ENCODE measurements around the gene CNBP. TPM values are rescaled to one million over a fixed set of nuclear protein-coding genes. Genes with fewer than 3 reads are reported as not detected.

CNBP gene
- total and polyA plus RNA-seq, 10 of the 15 experiments (the other 5 are each of a cell fraction or from before 2014, with no cell fraction given) = 300 to 719 (median 439) TPM

DNA sequence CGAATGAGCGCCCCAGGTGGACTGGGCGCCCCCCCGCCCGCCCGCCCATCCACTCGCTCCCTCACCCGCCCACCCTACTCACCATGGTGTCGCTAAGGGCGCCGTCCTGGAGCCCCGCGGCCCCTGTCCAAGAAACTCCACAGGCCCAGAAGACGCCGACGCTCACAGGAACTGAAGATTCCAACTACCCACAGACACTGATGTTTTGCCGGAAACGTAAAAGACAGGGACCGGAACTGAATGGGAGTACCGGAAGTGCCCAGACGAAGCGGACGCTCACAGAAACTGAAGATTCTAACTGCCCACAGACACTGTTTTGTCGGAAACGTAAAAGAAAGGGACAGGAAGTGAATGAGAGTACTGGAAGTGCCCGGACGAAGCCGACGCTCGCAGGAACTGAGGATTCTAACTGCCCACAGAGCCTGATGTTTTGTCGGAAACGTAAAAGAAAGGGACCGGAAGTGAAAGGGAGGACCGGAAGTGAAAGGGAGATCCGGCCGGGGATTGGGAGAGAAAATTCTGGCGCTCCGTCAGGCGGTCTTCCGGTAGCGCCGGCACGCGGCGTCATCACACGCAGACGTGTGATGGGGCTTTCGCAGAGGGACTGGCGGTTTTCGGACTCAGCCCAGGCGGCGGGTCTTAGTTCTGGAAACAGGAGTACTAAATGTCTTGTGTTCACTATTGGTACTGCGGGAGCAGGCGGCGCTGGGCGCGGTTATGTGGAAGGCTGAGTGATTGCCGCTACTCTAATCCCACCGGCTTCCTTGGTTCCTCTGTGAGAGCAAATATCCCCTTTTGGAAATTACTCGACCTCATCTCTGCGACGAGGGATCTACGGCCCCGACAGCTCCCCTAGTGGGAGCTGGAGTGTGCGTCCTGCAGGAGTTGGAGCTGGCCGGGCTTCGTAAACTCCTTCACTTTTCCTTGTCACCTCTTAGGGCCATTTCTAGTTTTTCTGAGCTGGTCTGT, 22.5 kb downstream of the CNBP start, which contains the start of gene ISY1 (continued):
- TF ChIP-seq USF1 (IDR thresholded peaks at IDR 0.05; ENCODE audit: borderline replicate concordance, extremely low read length, insufficient read depth, low read depth, low read length) (no peak), ZZZ3 (IDR thresholded peaks at IDR 0.05; ENCODE audit: control insufficient read depth, insufficient read length, low read depth) (no peak), MYB (IDR thresholded peaks at IDR 0.05; ENCODE audit: borderline replicate concordance, low read depth, low read length) (no peak), POU2F2 (IDR thresholded peaks at IDR 0.05; ENCODE audit: borderline replicate concordance, low read depth, low read length) (peak; percentile 44), BACH1 (IDR thresholded peaks at IDR 0.05; ENCODE audit: borderline replicate concordance) (no peak), RELB (IDR thresholded peaks at IDR 0.05; ENCODE audit: low read depth) (peak; percentile 100), GABPA (IDR thresholded peaks at IDR 0.05; ENCODE audit: low read depth) (peak; percentile 99), HSF1 (IDR thresholded peaks at IDR 0.05; ENCODE audit: low read depth, low read length) (0 out of 2 replicates have a peak, but pooled peaks have one; percentile 11), REST (IDR thresholded peaks at IDR 0.05; ENCODE audit: low read depth, low read length) (0 out of 2 replicates have a peak, but pooled peaks have one; percentile 3), ZSCAN29 (IDR thresholded peaks at IDR 0.05) (no peak), RELA (IDR thresholded peaks at IDR 0.05; ENCODE audit: borderline replicate concordance, partially characterized antibody) (peak; percentile 46), CBFB (IDR thresholded peaks at IDR 0.05; ENCODE audit: low read depth) (peak; percentile 78), ZNF24 (IDR thresholded peaks at IDR 0.05) (no peak), ETV6 (conservative IDR thresholded peaks at IDR 0.05 in 1 of 2, IDR thresholded peaks at IDR 0.05 in 1 of 2; ENCODE audit: borderline replicate concordance in 1 of 2, low read depth in 1 of 2) (peak in 1 of 2 experiments; percentile 88; a peak in 1 of 4 replicates), IRF3 (IDR thresholded peaks at IDR 0.05) (no peak), HDGF (IDR thresholded peaks at IDR 0.05) (no peak), EZH2 (IDR thresholded peaks at IDR 0.05; ENCODE audit: borderline replicate concordance, control insufficient read depth, low read depth, low read length) (0 out of 2 replicates have a peak, but pooled peaks have one; percentile 40), GATAD2B (conservative IDR thresholded peaks at IDR 0.05; ENCODE audit: low read depth) (peak; percentile 74; the same call in 1 of the 2 replicates), KLF5 (IDR thresholded peaks at IDR 0.05; ENCODE audit: partially characterized antibody) (peak; percentile 86)

Measured in GM12878 (cell line).